GM19043 (cell line): ENCODE measurements around the gene KLHL4.
"Not testable (repeated sequence)": the region's sequence is repeated elsewhere in the genome, so short reads cannot be mapped to it uniquely, and the experiment has no call there.

Experiments
- ATAC-seq: cut with Tn5 transposase; IDR thresholded peaks from one replicate; pipeline ENCODE4 v1.9.1; 2021; ENCODE audit warnings: low read depth; ENCODE audit not compliant: unreplicated experiment

Gene KLHL4, protein sequence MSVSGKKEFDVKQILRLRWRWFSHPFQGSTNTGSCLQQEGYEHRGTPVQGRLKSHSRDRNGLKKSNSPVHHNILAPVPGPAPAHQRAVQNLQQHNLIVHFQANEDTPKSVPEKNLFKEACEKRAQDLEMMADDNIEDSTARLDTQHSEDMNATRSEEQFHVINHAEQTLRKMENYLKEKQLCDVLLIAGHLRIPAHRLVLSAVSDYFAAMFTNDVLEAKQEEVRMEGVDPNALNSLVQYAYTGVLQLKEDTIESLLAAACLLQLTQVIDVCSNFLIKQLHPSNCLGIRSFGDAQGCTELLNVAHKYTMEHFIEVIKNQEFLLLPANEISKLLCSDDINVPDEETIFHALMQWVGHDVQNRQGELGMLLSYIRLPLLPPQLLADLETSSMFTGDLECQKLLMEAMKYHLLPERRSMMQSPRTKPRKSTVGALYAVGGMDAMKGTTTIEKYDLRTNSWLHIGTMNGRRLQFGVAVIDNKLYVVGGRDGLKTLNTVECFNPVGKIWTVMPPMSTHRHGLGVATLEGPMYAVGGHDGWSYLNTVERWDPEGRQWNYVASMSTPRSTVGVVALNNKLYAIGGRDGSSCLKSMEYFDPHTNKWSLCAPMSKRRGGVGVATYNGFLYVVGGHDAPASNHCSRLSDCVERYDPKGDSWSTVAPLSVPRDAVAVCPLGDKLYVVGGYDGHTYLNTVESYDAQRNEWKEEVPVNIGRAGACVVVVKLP

GRCh38 chrX:87517571-87518141, at the start of gene KLHL4:
Gene KLHL4, plus strand, starts transcription at chrX:87517802. Its CDS starts 92 bp downstream, at chrX:87517894.
- no peak for ATAC-seq

DNA sequence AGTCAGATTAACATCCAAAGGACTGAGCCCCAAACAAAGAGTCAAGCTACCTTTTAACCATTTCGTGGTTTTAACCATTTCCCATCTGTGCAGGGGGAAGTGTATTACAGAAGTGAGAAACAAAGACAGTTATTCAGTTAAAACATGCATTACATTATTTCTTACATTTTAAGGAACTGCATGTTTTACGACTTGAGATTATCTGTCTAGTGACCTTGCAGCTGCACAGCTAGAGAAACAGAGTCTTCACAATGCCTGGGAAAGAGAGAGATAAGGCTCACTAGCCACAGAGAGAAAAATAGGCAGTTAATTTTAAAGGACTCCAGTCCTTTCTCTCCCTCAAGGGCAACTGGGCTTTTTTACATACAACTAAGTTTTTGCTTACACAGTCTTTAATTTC, 48.7 kb upstream of the KLHL4 start:
- no peak for ATAC-seq

DNA sequence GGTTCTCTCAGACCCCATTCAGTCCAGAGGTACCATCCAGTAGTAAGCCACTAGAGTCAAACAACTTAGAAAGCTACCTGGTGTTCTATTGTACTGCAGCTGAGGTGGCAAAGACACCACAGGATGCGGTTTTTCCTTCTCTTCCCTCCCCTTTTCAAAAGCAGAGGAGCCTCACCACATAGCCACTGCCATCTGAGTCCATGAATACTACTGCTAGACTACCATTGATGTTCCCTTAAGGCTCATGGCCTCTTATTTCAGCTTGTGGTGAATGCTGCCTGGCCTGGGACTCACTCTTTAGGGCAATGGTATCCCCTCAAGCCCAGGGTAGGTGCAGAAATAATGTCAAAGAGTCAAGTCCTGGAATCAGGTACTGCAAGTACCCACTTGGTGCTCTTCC, 41.8 kb upstream of the KLHL4 start:
- no peak for ATAC-seq

GRCh38 chrX:87478703-87479102, 38.9 kb upstream of the KLHL4 start:
- ATAC-seq: not testable (repeated sequence)

DNA sequence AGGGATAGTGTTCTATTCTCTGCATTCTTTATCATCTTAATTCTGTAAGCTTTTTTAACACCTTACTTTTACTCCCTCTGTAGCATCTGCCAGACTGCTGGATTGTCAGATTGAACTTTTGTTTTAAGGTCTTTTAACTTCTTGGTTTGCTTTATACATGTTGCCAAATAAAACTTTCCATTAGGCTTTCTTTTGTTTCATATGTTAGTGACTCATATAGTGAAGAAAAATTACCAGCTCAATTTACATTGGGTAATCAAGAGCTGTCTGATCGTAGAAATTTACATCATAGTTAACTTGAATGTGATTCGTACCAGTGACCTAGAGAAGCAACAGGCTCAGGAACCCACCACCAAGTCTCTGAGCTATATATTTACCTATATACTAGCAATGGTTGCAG, 28.5 kb upstream of the KLHL4 start:
- no peak for ATAC-seq

- no peak for ATAC-seq
Observed at GRCh38 chrX:87515836-87516235, 1.8 kb upstream of the KLHL4 start.

GRCh38 chrX:87516717-87517121, 883 bp upstream of the KLHL4 start:
- ATAC-seq: no peak

GRCh38 chrX:87518504-87518903, 902 bp downstream of the KLHL4 start:
- ATAC-seq: no peak

- ATAC-seq: no peak
Observed at GRCh38 chrX:87525771-87526229, 8.2 kb downstream of the KLHL4 start.

DNA sequence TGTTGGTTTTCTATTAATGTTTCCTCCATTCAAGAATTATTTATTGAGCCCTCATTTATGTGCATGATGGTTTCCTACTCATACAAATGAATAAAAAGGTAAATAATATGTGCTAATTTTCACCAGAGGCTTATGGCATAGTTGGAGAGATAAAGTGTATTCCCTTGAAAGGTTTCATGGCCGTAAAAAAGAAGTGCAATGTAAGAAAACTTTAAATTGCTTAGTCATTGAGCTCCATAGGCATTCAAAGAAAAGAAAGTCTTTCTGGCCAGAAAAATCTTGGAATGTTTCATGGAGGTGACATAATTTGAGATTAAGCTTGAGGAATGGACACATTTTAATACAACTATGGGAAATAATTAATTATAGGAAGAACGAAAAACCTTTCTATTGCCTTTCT, 8.7 kb downstream of the KLHL4 start:
- ATAC-seq: no peak

DNA sequence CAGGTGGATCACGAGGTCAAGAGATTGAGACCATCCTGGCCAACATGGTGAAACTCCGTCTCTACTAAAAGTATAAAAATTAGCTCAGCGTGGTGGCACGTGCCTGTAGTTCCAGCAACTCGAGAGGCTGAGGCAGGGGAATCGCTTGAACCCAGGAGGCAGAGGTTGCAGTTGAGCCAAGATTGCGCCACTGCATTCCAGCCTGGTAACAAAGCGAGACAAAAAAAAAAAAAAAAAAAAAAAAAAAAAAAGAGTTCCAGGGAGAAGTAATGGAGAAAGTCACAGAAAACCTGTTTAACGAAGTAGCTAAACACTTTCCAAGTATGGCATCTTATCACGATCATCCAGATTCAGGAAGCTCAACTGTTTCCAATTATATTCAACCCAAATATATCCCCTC, 10.9 kb downstream of the KLHL4 start:
- ATAC-seq: no peak

- no peak for ATAC-seq
Observed at GRCh38 chrX:87571964-87572363, 54.4 kb downstream of the KLHL4 start.

GRCh38 chrX:87572901-87573300, 55.3 kb downstream of the KLHL4 start:
- ATAC-seq: no peak

DNA sequence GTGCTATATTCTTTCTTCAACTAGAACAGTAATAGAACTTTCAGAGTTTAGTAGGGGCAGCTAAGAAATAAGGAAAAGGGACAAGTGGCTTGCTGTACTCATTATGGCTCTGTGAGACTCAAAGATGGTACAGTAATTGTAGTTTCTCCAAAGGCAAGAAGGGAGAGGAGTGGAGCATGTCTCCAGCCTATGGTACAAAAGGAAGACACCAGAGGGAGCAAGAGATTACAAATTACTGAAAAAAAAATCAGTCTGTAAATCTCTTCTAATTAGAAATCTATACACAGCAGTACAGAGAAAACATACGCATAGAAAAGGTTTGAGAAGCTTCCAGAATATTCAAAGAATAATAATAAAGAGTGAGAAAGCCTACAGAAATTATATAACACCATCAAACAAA, 61.4 kb downstream of the KLHL4 start:
- no peak for ATAC-seq

DNA sequence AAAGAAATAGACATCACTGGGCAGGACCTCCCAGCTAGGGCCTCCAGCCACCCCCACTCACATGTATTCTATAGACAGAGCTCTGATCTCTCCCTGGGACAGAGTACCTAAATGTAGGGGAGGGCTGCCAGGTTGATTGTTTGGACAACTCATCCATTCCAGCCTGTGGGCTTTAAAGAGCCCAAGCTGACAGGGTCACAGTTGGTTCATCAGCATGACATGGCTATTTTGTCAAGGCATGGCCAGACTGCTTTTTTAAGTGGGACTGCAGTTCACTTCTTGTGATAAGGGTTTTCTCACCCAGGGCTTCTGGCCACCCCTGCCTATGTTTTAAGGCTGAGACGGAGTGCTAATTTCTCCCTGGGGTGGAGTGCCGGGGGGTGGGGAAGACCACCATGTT, 63.3 kb downstream of the KLHL4 start:
- ATAC-seq: no peak

GRCh38 chrX:87582453-87582852, 64.9 kb downstream of the KLHL4 start:
- ATAC-seq: no peak

DNA sequence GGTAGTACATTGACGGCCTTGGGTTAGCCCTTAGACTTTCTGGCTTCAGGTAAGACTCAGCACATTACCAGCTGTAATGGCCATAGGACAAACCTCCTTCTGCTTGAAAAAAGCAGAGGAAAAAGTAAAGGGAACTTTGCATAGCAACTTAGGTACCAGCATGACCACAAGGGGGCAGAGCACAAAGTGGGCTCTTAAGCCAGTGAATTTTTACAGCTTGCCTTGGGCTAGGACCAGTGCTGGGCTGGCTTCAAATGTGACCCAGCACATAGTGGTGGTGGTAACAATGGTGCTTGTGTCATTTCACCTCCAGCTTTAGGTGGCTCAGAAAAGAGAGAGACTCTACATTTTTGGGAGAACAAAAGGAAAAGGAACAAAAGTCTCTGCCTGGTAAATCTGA, 66.1 kb downstream of the KLHL4 start:
- no peak for ATAC-seq

DNA sequence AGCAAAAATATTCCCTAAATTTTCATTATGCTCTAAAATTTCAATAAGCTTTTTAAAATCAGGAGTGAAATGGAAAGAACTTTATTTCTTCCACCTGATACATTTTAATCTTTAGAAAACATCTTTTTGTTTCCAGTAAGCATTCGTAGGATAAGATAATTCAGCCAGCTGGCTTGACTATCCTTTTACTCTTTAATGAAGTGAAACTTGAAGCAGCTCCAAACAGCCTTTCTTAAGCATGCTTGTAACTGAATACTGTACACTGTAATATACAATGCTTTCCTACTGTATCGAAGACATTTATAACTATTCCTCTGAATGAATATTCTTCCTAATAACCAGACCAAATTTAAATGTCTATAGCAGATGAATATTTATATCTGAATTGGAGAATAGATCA, 98.8 kb downstream of the KLHL4 start:
- ATAC-seq: no peak

DNA sequence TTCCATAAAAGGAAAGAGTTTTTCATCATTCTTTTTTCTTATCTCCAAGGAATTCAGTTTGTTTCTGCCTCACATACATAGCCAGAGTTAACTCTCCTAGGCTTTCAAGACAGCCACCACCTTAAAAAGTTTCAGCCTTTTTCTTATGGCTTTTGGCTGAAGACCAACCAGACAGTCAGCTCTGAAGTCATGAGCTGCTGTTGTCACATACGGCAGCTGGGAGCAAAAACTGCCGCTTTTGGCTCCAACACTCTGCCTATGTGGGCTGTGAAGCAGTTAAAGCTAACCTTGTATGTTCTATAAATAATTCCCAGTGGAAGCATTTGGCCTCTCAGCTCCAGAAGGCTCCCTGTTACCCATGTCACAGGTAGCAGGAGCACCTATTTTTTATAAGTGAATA, 104.1 kb downstream of the KLHL4 start:
- no peak for ATAC-seq

- ATAC-seq: no peak
Observed at GRCh38 chrX:87626996-87627395, 109.4 kb downstream of the KLHL4 start.

DNA sequence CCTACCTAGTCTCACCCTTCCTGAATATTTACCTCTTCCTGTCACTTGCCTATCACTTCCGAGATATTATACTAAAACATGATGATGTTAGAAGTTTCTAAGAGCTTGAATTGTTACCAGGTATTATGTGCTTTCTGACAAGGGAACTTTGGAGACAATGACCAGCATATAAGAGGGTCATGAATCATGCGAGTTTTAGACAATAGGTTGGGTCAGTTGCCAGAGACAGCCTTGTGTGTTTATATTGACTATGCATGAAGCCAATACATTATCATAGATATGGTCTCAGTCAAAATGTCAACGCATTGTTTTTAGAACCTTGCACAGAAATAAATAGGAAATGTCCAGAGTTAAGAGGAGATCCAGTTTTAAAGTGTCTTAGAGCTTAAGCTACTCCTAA, 116.8 kb downstream of the KLHL4 start:
- no peak for ATAC-seq

GRCh38 chrX:87636533-87636932, 118.9 kb downstream of the KLHL4 start:
- ATAC-seq: no peak
